ENCODE measurements around the gene PPP2R5A. TPM values are rescaled to one million over a fixed set of nuclear protein-coding genes. Genes with fewer than 3 reads are reported as not detected.
A peak's percentile ranks its signal among the peaks of the same experiment; 100 is the strongest.

PPP2R5A gene
- total and polyA plus RNA-seq, 2 of the 8 experiments (the other 6 are each of a cell fraction or from before 2014, with no cell fraction given) = 14.6 to 36.3 TPM

GRCh38 chr1:212290608-212291007 is 5.4 kb downstream of the PPP2R5A start:
- Histone ChIP-seq H3K79me1 (ENCODE audit: low read depth, low read length) (no peaks in the 10 kb centered on the region; the same call in 1 of the 2 replicates), H3K9ac (replicated peaks in 1 of 4; ENCODE audit: extremely low read depth in 1 of 4, low read depth in 3 of 4, low read length in 3 of 4) (no peak overlapping the region), H3K18ac (ENCODE audit: extremely low read depth, low read length) (no peak overlapping the region), H3K23ac (ENCODE audit: insufficient read length) (no peak overlapping the region), H3K79me2 (ENCODE audit: control insufficient read depth in 1 of 2, insufficient read depth in 2 of 2, low read length in 2 of 2) (peaks cover 0 to 91% of the 10 kb centered on the region in 2 experiments; a peak in 3 of 4 replicates), H3K4me3 (ENCODE audit: extremely low read depth in 1 of 4, insufficient read depth in 2 of 4, low read depth in 3 of 4, low read length in 4 of 4) (no peak overlapping the region; a peak in 1 of 8 replicates), H4K91ac (replicated peaks; ENCODE audit: insufficient read length, low read length) (no peak overlapping the region), H2BK20ac (ENCODE audit: low read length) (no peak overlapping the region), H3K56ac (replicated peaks; ENCODE audit: insufficient read length, low read depth, low read length) (no peak overlapping the region), H3K23me2 (ENCODE audit: low read depth, low read length) (peaks cover 7% of the 10 kb centered on the region), H3K36me3 (ENCODE audit: control insufficient read depth in 2 of 4, insufficient read depth in 4 of 4, low read length in 3 of 4) (no peaks in the 10 kb centered on the region), H2BK15ac (ENCODE audit: low read length) (no peak overlapping the region), H3K9me3 (ENCODE audit: insufficient read depth in 2 of 2, low read depth in 1 of 2, low read length in 1 of 2) (no peaks in the 10 kb centered on the region), H3K27me3 (replicated peaks in 1 of 4; ENCODE audit: control insufficient read depth in 3 of 4, extremely low read depth in 1 of 4, insufficient read depth in 3 of 4, low read length in 3 of 4) (no peaks in the 10 kb centered on the region), H3K4me2 (ENCODE audit: insufficient read depth in 1 of 2, low read depth in 2 of 2, low read length in 2 of 2) (0 out of 4 replicates have a peak overlapping the region, but pooled peaks of 1 of the 2 experiments have one; percentile 21), H4K8ac (ENCODE audit: extremely low read depth, insufficient read depth, low read length) (no peak overlapping the region), H2BK5ac (ENCODE audit: low read depth, low read length) (no peak overlapping the region), H4K5ac (ENCODE audit: insufficient read length, low read depth, low read length) (no peak overlapping the region), H2AFZ (ENCODE audit: low read length) (no peak overlapping the region), H2BK120ac (replicated peaks; ENCODE audit: low read depth, low read length) (no peak overlapping the region), H3K27ac (ENCODE audit: low read depth, low read length) (no peak overlapping the region), H3K4me1 (replicated peaks in 1 of 4; ENCODE audit: control insufficient read depth in 3 of 4, insufficient read depth in 4 of 4, low read length in 3 of 4) (peaks cover 0 to 14% (median 7%) of the 10 kb centered on the region in 4 experiments; a peak in 4 of 7 replicates), H3K4ac (replicated peaks; ENCODE audit: insufficient read length, low read depth, low read length) (no peak overlapping the region), H2BK12ac (ENCODE audit: low read depth, low read length) (no peak overlapping the region), H3K14ac (ENCODE audit: insufficient read length) (no peak overlapping the region), H2AK5ac (ENCODE audit: low read depth, low read length) (no peak overlapping the region), H4K20me1 (replicated peaks in 1 of 2; ENCODE audit: control insufficient read depth in 1 of 2, insufficient read depth in 2 of 2, low read length in 2 of 2) (no peaks in the 10 kb centered on the region)
- no peak for DNase-seq (ENCODE audit: low read depth in 1 of 2, low spot score in 2 of 2)
- FAIRE-seq = no peak
- TF ChIP-seq CHD2 (IDR thresholded peaks at IDR 0.05; ENCODE audit: low read length) (no peak), JUND (IDR thresholded peaks at IDR 0.05; ENCODE audit: low read length) (peak; percentile 72), BACH1 (IDR thresholded peaks at IDR 0.05; ENCODE audit: low read length) (no peak), KDM1A (IDR thresholded peaks at IDR 0.05; ENCODE audit: borderline replicate concordance, low read length) (no peak)
- TF ChIP-seq, protein P1, sequence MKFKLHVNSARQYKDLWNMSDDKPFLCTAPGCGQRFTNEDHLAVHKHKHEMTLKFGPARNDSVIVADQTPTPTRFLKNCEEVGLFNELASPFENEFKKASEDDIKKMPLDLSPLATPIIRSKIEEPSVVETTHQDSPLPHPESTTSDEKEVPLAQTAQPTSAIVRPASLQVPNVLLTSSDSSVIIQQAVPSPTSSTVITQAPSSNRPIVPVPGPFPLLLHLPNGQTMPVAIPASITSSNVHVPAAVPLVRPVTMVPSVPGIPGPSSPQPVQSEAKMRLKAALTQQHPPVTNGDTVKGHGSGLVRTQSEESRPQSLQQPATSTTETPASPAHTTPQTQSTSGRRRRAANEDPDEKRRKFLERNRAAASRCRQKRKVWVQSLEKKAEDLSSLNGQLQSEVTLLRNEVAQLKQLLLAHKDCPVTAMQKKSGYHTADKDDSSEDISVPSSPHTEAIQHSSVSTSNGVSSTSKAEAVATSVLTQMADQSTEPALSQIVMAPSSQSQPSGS (IDR thresholded peaks at IDR 0.05; ENCODE audit: low read length) = no peak
- ChIA-PET POLR2A (ENCODE audit: partially characterized antibody) (no interaction called here), CTCF (ENCODE audit: partially characterized antibody) (interaction anchor here (0.6 to 2.9 kb wide), 19 partner anchors 9 to 255 kb away, joined by 3 to 20 read pairs (median 4); partner anchors contain the start of genes DTL and INTS7)
